AG09319 (cell line): ENCODE measurements around the gene CEMIP.

ENCODE experiments used
- DNase-seq: peaks from one replicate; pipeline ENCODE4 v3.0.0-alpha.2; 2010; ENCODE audit warnings: low read depth; ENCODE audit errors: extremely low read depth
- TF ChIP-seq, protein P1 (sequence below): IDR thresholded peaks from 2 replicates; pipeline ENCODE4 v1.5.1; 2011; ENCODE audit warnings: low read depth, mild to moderate bottlenecking, inconsistent platforms, low read length, moderate library complexity

Gene CEMIP

DNA sequence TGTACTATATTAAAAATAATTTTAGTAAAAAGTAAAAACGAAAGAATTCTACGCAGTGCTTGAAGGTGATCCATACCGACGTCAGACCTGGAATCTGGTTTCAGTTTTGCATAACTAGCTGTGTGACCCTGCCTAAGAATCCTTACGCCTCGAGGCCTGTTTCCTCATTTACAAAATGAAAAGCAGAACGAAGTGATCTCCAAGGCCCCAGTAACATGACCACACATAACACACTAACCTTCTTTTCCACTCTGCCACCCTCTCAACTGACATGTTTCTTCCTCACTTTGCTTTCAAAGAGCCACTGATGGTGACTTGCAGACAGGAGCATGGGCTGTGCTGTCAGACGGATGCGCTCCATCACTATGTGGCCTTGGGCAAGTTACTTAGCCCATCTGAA is 205.7 kb downstream of the CEMIP start:
- TF ChIP-seq, protein P1, sequence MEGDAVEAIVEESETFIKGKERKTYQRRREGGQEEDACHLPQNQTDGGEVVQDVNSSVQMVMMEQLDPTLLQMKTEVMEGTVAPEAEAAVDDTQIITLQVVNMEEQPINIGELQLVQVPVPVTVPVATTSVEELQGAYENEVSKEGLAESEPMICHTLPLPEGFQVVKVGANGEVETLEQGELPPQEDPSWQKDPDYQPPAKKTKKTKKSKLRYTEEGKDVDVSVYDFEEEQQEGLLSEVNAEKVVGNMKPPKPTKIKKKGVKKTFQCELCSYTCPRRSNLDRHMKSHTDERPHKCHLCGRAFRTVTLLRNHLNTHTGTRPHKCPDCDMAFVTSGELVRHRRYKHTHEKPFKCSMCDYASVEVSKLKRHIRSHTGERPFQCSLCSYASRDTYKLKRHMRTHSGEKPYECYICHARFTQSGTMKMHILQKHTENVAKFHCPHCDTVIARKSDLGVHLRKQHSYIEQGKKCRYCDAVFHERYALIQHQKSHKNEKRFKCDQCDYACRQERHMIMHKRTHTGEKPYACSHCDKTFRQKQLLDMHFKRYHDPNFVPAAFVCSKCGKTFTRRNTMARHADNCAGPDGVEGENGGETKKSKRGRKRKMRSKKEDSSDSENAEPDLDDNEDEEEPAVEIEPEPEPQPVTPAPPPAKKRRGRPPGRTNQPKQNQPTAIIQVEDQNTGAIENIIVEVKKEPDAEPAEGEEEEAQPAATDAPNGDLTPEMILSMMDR = no peak
- no peak for DNase-seq

DNA sequence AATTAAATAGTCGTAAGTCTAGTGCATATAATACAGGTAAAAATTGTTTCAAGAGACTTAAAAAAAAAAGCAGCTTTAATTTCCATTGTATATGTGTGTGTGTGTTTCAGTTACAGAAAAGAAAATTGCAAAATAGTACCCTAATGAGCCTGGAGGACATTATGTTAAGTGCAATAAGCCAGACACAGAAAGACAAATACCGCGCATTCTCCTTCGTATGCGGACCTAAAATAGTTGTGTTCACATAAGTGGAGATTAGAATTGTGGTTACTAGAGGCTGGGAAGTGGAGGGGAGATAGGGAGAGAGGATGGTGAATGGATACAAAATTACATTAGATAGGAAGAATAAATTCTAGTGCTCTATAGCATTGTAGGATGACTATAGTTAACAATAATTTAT is 206.8 kb downstream of the CEMIP start:
- no peak for DNase-seq
- TF ChIP-seq, protein P1 = no peak

DNA sequence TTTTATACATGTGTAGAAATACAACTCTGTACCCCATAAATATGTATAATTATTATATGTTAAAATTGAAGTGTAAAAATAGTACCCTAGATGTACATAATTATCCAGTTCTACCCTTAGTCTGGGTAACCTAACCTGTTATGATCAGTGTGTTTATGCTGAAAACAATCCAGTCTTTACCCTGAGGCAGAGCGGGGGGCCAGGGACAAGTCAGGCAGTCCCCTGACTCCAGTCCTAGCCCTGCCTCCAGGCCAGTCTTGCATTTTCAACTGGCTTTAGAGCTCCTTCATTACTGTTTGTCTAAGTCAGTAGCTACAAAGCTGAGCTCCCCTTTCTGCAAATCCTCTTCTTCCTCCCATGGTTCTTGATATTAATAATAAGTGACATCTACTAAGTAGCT is 207.3 kb downstream of the CEMIP start:
- DNase-seq = no peak
- TF ChIP-seq, protein P1 = no peak

DNA sequence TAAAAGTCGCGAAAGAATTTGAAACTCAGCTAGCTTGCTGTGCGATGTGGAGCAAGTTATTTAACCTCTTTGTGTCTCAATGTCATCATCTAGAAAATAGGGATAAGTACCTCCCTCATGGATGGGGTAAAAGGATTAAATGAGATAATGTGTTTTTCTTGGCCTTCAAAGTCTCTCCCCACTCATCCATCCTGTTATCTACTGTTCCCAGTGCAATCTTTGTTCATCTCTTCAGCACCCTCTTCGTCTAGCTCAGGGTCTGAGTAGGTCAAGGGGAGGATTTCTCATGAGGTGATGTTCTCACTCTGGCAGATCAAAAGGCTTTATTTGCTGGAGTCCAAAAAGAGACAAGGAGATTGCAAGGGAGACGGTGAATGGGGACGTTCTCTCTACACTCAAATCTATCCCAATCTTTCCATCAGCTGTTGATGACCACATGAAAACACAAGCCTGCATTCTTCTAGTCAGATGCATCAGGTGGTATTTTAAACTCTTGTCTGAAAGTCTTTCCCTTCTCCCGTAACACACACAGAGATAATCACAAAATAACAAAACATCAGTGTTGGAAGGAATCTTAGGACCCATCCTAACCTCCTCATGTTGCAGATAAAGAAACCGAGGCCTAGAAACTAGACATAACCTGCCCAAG is 209.1 kb downstream of the CEMIP start:
- TF ChIP-seq, protein P1 = no peak
- DNase-seq = no peak

DNA sequence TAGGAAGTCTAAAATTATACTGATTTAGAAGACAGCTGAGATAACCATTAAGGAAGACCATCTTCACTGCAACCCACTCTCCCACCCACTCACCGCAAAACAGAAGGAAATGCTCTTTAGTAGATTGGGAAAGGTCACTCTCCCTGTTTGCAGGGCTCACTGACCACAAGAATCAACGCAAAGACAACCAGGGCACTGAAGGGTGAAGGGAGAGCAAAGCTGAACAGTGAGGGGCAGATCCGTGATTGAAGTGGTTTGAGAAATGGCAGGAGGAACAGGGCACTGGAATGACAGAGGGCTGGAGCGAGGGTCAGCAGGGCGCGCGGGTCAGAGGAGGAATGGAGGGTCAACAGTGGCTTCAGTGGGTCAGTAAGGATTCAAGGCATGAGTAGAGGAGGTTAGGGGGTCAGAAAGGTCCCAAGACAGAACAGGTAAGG is 209.9 kb downstream of the CEMIP start:
- DNase-seq = no peak
- TF ChIP-seq, protein P1 = no peak

DNA sequence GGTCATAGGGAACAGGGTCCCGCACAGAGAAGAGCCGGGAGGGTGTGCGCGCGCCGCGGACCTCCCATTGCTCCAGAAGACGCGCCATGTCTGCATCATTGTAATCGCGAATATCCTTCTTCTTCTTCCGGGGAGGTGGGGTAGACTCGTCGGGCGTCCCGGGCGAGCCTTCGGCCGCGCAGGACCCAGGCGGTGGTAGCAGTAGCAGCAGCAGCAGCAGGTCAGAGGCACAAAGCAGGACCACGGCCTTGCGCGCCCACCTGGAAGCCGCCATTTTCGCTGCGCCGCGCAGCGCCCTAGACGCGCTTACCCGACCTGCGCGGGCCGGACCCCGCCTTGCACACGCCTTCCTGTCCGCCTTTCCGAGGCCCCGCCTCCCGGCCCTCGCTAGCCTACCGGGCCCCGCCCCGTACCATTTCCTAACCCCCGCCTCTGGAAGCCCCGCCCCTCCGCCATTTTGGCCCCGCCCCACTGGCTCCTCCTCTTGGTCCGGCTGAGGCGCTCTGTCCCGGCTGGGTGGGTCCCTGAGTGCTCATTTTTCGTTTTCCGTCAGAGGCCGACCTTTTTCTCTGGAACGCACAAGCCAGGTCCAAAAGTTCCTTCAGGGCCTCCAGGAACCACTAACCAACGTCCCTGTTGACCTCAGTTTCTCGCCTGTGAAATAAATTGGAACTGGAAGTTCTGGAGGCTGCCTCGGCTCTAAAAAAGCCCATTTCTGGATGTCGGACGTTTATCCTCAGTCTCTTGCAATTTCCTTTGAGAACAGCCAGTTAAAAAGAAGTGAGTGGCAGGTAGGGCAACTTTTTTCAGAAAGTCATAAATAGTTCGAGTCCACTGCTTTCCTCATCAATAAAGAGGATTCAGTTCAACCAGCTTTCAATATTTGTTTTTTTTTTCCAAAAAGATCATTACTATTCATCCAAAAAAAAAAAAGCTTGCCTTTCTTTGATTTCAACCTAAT is 210.6 kb downstream of the CEMIP start, which contains the start of gene MESD:
Gene MESD, minus strand, starts transcription at position 302 of the 961 bp plus-strand sequence. Its CDS starts 28 bp downstream, at position 274.
- TF ChIP-seq, protein P1 = no peak

DNA sequence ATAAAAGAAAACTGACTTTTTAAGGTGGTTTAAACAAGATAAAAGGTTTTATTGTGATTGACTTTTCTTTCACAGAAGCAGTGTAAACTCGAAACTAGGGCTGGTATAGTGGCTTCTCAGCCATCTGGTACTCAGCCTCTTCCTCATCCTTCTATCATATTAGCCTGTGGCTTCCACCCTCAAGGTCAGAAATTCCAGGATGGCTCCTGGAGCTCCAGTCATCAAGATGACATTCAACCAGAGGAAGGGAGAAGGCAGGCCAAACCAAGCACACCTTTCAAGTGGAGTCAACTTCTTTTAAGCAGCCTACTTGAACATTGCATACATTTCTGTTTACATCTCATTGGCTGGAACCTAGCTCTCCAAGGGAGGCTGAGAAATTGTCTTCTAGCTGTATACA is 211.8 kb downstream of the CEMIP start:
- no peak for DNase-seq
- TF ChIP-seq, protein P1 = no peak

More for the DNA sequence above, 210.6 kb downstream of the CEMIP start, which contains the start of gene MESD:
- DNase-seq = peak; percentile 87
